NCI-H2227 (cell line): ENCODE results near the gene CDT1.

Experiments used
- DNase-seq: peaks from one replicate; lab custom pipeline; 2025; ENCODE audit not compliant: unreplicated experiment; lab: John Stamatoyannopoulos, UW

CDT1 gene

GRCh38 chr16:88803264-88803987 lies at the start of gene CDT1:
Gene CDT1, plus strand, starts transcription at chr16:88803789. Its CDS starts 43 bp downstream, at chr16:88803832.
- peak; percentile 89 for DNase-seq

GRCh38 chr16:88754109-88754911 lies 49.3 kb upstream of the CDT1 start:
- no peak for DNase-seq

GRCh38 chr16:88754912-88755744 lies 48.5 kb upstream of the CDT1 start:
- DNase-seq, result no peak

- no peak for DNase-seq
Measured at GRCh38 chr16:88755745-88756443, 47.7 kb upstream of the CDT1 start.

GRCh38 chr16:88758227-88758943 lies 45.2 kb upstream of the CDT1 start:
- no peak for DNase-seq

- DNase-seq, result no peak
Measured at GRCh38 chr16:88758944-88759244, 44.7 kb upstream of the CDT1 start.

GRCh38 chr16:88759245-88759975 lies 44.2 kb upstream of the CDT1 start:
- DNase-seq, result no peak

GRCh38 chr16:88759976-88760350 lies 43.6 kb upstream of the CDT1 start:
- no peak for DNase-seq

- no peak for DNase-seq
Measured at GRCh38 chr16:88760424-88761142, 43.0 kb upstream of the CDT1 start.

GRCh38 chr16:88761143-88761534 lies 42.5 kb upstream of the CDT1 start:
- no peak for DNase-seq

GRCh38 chr16:88761830-88762229 lies 41.8 kb upstream of the CDT1 start:
- DNase-seq, result no peak

GRCh38 chr16:88762258-88762870 lies 41.2 kb upstream of the CDT1 start:
- no peak for DNase-seq

- no peak for DNase-seq
Measured at GRCh38 chr16:88762941-88763340, 40.6 kb upstream of the CDT1 start.

GRCh38 chr16:88763502-88764053 lies 40.0 kb upstream of the CDT1 start:
- no peak for DNase-seq

- no peak for DNase-seq
Measured at GRCh38 chr16:88764080-88764479, 39.5 kb upstream of the CDT1 start.

GRCh38 chr16:88764913-88765349 lies 38.7 kb upstream of the CDT1 start:
- DNase-seq, result no peak

- no peak for DNase-seq
Measured at GRCh38 chr16:88766975-88767374, 36.6 kb upstream of the CDT1 start.

- DNase-seq, result no peak
Measured at GRCh38 chr16:88767546-88768070, 36.0 kb upstream of the CDT1 start.
